SKM-1 (cell line): ENCODE measurements around the gene NR5A1.

Experiments
- DNase-seq: peaks from one replicate; lab custom pipeline; 2025; ENCODE audit not compliant: unreplicated experiment; lab: John Stamatoyannopoulos, UW

NR5A1 gene

GRCh38 chr9:124444166-124444565 is 63.0 kb downstream of the NR5A1 start:
- DNase-seq = no peak

- DNase-seq = no peak
Measured at GRCh38 chr9:124443625-124444024, 63.6 kb downstream of the NR5A1 start.

GRCh38 chr9:124442826-124443225 is 64.4 kb downstream of the NR5A1 start:
- DNase-seq = no peak

GRCh38 chr9:124442379-124442778 is 64.8 kb downstream of the NR5A1 start:
- no peak for DNase-seq

GRCh38 chr9:124441291-124441690 is 65.9 kb downstream of the NR5A1 start:
- DNase-seq = no peak

GRCh38 chr9:124440786-124441185 is 66.4 kb downstream of the NR5A1 start:
- no peak for DNase-seq

GRCh38 chr9:124439686-124440243 is 67.4 kb downstream of the NR5A1 start:
- no peak for DNase-seq

- DNase-seq = no peak
Measured at GRCh38 chr9:124439086-124439485, 68.1 kb downstream of the NR5A1 start.

DNA sequence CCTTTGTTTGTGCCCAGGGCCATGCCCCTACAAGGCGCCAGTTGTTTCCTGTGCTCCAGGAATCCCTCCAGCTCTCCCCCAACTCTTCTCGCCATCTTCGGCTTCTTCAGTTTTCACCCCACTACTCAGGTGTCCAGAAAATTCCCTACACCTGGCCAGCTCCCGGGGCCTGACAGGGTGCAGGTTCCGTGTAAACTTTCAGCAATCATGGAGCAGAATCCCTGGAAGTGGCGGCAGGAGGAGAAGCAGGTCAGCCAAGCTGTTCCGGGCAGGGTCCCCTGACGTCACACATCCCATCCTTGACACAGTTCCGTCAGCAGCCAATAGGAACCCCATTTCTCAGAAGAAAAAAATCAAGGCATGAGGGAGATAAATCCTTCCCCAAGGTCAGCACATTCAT is 69.1 kb downstream of the NR5A1 start:
- no peak for DNase-seq

DNA sequence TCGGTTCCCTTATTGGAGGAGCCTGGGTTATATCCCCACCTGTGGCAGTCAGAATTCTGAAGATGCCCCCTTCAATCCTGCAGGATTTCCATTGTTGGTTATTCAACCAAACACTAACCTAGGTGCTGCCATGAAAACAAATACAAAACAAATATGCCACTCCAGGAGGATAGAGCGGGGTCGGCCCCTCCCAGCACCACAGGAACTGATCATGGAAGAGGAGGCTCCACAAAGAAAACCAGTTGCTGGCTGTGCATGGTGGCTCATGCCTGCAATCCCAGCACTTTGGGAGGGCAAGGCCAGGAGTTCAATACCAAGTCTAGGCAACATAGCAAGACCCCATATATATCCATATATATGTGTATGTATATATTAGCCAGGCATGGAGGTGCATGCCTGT is 70.1 kb downstream of the NR5A1 start:
- DNase-seq = no peak

DNA sequence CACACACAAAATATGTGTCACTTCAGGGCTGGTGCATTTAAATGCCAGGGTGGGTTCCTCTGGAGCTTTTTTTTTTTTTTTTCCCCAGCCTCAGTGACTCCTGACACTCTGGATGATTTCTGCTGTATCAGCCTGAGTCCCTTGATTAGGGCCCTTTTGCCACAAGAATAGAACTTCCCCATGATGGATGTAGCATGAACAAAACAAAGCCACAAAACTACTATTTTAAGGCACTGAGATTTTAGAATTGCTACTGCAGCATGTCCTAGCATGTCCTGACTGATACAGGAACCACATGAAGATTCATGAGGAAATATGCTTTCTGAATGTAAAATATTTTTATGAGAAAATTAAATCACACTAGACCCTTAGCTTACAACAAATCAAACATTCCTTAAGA is 70.9 kb downstream of the NR5A1 start:
- DNase-seq = no peak
